ENCODE measurements around the gene SLC17A7.
"Not testable (repeated sequence)": the region's sequence is repeated elsewhere in the genome, so short reads cannot be mapped to it uniquely, and the experiment has no call there.

GRCh38 chr19:49473501-49473867 is 32.2 kb upstream of the SLC17A7 start:
- TF ChIP-seq THAP7 (CRISPR knock-in tag; IDR thresholded peaks at IDR 0.05); GABPB1 (CRISPR knock-in tag; IDR thresholded peaks at IDR 0.05); REST (IDR thresholded peaks at IDR 0.05; ENCODE audit: borderline replicate concordance); REST (CRISPR knock-in tag; IDR thresholded peaks at IDR 0.05; ENCODE audit: low read depth); HBP1 (CRISPR knock-in tag; IDR thresholded peaks at IDR 0.05); LEF1 (IDR thresholded peaks at IDR 0.05); SAP30 (IDR thresholded peaks at IDR 0.05; ENCODE audit: borderline replicate concordance, insufficient read depth, low read depth, low read length, poor library complexity, severe bottlenecking); POLR2AphosphoS5 (IDR thresholded peaks at IDR 0.05; ENCODE audit: control insufficient read depth, insufficient read depth, low read depth, low read length); YY1 (IDR thresholded peaks at IDR 0.05; ENCODE audit: borderline replicate concordance in 1 of 3, control insufficient read depth in 1 of 3, extremely low read depth in 1 of 3, insufficient read depth in 3 of 3, insufficient read length in 1 of 3, insufficient replicate concordance in 2 of 3, low read depth in 1 of 3, low read length in 2 of 3); EZH2 (IDR thresholded peaks at IDR 0.05; ENCODE audit: borderline replicate concordance, low read depth, low read length); NFE2L1 (tag; IDR thresholded peaks at IDR 0.05; ENCODE audit: borderline replicate concordance, low read depth); CXXC5 (CRISPR knock-in tag; IDR thresholded peaks at IDR 0.05); KAT8 (IDR thresholded peaks at IDR 0.05; ENCODE audit: low read depth): not testable (repeated sequence)
- TF ChIP-seq, protein P1, sequence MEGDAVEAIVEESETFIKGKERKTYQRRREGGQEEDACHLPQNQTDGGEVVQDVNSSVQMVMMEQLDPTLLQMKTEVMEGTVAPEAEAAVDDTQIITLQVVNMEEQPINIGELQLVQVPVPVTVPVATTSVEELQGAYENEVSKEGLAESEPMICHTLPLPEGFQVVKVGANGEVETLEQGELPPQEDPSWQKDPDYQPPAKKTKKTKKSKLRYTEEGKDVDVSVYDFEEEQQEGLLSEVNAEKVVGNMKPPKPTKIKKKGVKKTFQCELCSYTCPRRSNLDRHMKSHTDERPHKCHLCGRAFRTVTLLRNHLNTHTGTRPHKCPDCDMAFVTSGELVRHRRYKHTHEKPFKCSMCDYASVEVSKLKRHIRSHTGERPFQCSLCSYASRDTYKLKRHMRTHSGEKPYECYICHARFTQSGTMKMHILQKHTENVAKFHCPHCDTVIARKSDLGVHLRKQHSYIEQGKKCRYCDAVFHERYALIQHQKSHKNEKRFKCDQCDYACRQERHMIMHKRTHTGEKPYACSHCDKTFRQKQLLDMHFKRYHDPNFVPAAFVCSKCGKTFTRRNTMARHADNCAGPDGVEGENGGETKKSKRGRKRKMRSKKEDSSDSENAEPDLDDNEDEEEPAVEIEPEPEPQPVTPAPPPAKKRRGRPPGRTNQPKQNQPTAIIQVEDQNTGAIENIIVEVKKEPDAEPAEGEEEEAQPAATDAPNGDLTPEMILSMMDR (IDR thresholded peaks at IDR 0.05 in 2 of 3, conservative IDR thresholded peaks at IDR 0.05 in 1 of 3; ENCODE audit: insufficient read depth in 2 of 3, low read depth in 1 of 3, low read length in 3 of 3), result not testable (repeated sequence)
- TF ChIP-seq, protein P2, sequence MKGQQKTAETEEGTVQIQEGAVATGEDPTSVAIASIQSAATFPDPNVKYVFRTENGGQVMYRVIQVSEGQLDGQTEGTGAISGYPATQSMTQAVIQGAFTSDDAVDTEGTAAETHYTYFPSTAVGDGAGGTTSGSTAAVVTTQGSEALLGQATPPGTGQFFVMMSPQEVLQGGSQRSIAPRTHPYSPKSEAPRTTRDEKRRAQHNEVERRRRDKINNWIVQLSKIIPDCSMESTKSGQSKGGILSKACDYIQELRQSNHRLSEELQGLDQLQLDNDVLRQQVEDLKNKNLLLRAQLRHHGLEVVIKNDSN (CRISPR knock-in tag; IDR thresholded peaks at IDR 0.05), result not testable (repeated sequence)
